ENCODE data around the gene NAA38. TPM values are rescaled to one million over a fixed set of nuclear protein-coding genes. Genes with fewer than 3 reads are reported as not detected.

NAA38 gene
- total and polyA plus RNA-seq, 2 experiments from 2014 or later, result 17.1 to 74.8 TPM

DNA sequence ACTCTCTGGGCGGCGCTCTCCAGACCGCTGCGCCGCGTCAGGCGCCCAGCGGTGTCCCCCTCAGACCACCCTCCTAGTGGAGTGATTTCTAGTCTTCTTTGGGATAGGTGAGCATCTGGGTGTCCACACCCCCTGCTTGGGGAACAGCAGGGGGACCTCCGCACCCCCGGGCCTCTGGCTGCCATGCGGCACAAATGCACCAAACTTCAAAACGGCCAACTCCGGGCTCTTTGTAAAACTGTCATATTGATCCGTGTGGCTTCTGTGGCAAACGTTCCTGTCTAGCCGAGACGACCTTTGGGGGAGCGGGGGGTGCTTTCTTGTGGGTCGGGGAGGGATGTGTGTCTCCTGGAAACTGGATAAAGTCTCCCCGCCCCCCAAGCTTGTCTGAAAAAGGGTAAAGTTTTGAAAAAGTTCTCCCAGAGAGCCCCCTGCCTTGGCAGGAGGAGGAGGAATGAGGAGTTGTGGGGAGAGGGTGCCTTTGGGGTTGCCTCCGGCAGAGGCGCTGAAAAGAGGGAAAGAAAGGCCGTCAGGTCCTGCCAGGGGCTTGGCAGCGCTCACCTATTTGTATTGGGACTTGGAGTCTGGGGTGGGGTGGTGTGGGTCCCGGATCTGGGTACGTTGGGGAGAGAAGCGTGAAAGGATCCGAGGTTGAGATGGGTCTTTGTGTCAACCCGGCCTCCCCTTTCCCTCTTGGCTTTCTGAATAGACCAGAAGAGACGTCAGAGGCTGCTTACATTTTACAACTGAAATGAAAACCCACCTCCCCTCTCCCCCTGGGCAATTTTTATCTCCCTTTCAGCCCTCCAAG lies 29.1 kb upstream of the NAA38 start (continued):
- TF ChIP-seq EZH2 (IDR thresholded peaks at IDR 0.05; ENCODE audit: low read depth, unreplicated experiment) (peak; percentile 15), ZNF331 (CRISPR knock-in tag; IDR thresholded peaks at IDR 0.05; ENCODE audit: low read depth) (no peak), CTCF (conservative IDR thresholded peaks at IDR 0.05; ENCODE audit: low read depth in 2 of 2) (no peak)

GRCh38 chr17:7885367-7886226 lies 28.2 kb upstream of the NAA38 start:
- peak overlapping the region; percentile 92 for H2AFZ ChIP-seq
- peaks cover 46% of the 10 kb centered on the region for H3K4me1 ChIP-seq (ENCODE audit: insufficient read depth)
- no peak for TF ChIP-seq STAT1 (IDR thresholded peaks at IDR 0.05; ENCODE audit: unreplicated experiment)
- no peak for TF ChIP-seq REST (IDR thresholded peaks at IDR 0.05; ENCODE audit: unreplicated experiment)
- peak overlapping the region; percentile 88 for H3K4me2 ChIP-seq
- peaks cover 3% of the 10 kb centered on the region; the same call in 2 of the 3 replicates for H3K4me1 Mint-ChIP-seq
- H4K20me1 ChIP-seq (replicated peaks; ENCODE audit: insufficient read depth), result no peaks in the 10 kb centered on the region
- H3K79me2 ChIP-seq (replicated peaks; ENCODE audit: insufficient read depth), result no peaks in the 10 kb centered on the region
- no peak overlapping the region for H3K27ac ChIP-seq (ENCODE audit: low read depth)
- DNase-seq (ENCODE audit: low spot score) (peak; percentile 72), ATAC-seq (peak; percentile 20)
- 0 out of 2 replicates have a peak, but pooled peaks cover 3% of the 10 kb centered on the region for H3K36me3 ChIP-seq (ENCODE audit: insufficient read depth)
- H3F3A ChIP-seq (replicated peaks; ENCODE audit: low read depth), result peaks cover 8% of the 10 kb centered on the region
- H3K36me3 Mint-ChIP-seq (ENCODE audit: low read depth), result no peaks in the 10 kb centered on the region; the same call in 2 of the 3 replicates
- no peak overlapping the region for H3K27ac Mint-ChIP-seq
- no peaks in the 10 kb centered on the region; the same call in 2 of the 3 replicates for H3K9me3 Mint-ChIP-seq
- H3K9me2 ChIP-seq (ENCODE audit: insufficient read depth), result no peaks in the 10 kb centered on the region
- peak overlapping the region; percentile 65 for H3K4me3 ChIP-seq
- H3K27me3 ChIP-seq (ENCODE audit: insufficient read depth), result peaks cover 72% of the 10 kb centered on the region
- H3K4me3 Mint-ChIP-seq, result peak overlapping the region; percentile 54; the same call in 1 of the 3 replicates
- H3K27me3 Mint-ChIP-seq (ENCODE audit: insufficient read depth, low read depth, poor library complexity), result peaks cover 9% of the 10 kb centered on the region
